Neural cell (in vitro differentiated cells): ENCODE measurements around the gene KRTAP29-1. TPM values are rescaled to one million over a fixed set of nuclear protein-coding genes. Genes with fewer than 3 reads are reported as not detected.

Experiments
- H2AFZ ChIP-seq: fragments of 200-600, 300-800 bp; sonication (generic), shearing (Covaris generic); 2 replicates; pipeline ENCODE4 v1.6.0; 2014; ENCODE audit warnings: low read depth, mild to moderate bottlenecking, antibody characterized with exemption, low read length, moderate library complexity
- H3F3A ChIP-seq: fragments of 200-600 bp; shearing (Covaris generic); 2 replicates; pipeline ENCODE4 v1.6.1; 2016; ENCODE audit warnings: mild to moderate bottlenecking, moderate library complexity, mixed read lengths, antibody characterized with exemption, low read length; ENCODE audit not compliant: insufficient read depth, poor library complexity, severe bottlenecking
- H3K27ac ChIP-seq: fragments of 200-600, 300-800 bp; sonication (generic), shearing (Covaris generic); 2 replicates; pipeline ENCODE4 v1.5.1; 2014; ENCODE audit warnings: mild to moderate bottlenecking, low read length, moderate library complexity
- H3K27me3 ChIP-seq: fragments of 300-800, 200-600 bp; sonication (generic), shearing (Covaris generic); 2 replicates; pipeline ENCODE4 v1.6.0; 2014; ENCODE audit warnings: mild to moderate bottlenecking, low read depth, low read length, moderate library complexity; ENCODE audit not compliant: insufficient read depth
- H3K36me3 ChIP-seq: fragments of 300-800, 200-600 bp; sonication (generic), shearing (Covaris generic); 2 replicates; pipeline ENCODE4 v1.5.1; 2014; ENCODE audit warnings: mild to moderate bottlenecking, antibody characterized with exemption, low read length, moderate library complexity; ENCODE audit not compliant: insufficient read depth
- H3K4me2 ChIP-seq: fragments of 300-800, 200-600 bp; sonication (generic), shearing (Covaris generic); 2 replicates; pipeline ENCODE4 v1.6.0; 2014; ENCODE audit warnings: mild to moderate bottlenecking, low read length
- H3K4me3 ChIP-seq: fragments of 300-800, 200-600 bp; sonication (generic), shearing (Covaris generic); 2 replicates; pipeline ENCODE4 v1.5.1; 2014; ENCODE audit warnings: mild to moderate bottlenecking, low read length, moderate library complexity
- H3K79me2 ChIP-seq: fragments of 200-600 bp; shearing (Covaris generic); replicated peaks from 2 replicates; pipeline ENCODE4 v1.6.0; 2014; ENCODE audit warnings: mild to moderate bottlenecking, low read length, moderate library complexity; ENCODE audit not compliant: insufficient read depth
- H3K9ac ChIP-seq: fragments of 300-800, 200-600 bp; sonication (generic), shearing (Covaris generic); 2 replicates; pipeline ENCODE4 v1.6.1; 2016; ENCODE audit warnings: mild to moderate bottlenecking, low read length, mixed read lengths
- H3K9me2 ChIP-seq: fragments of 200-600 bp; shearing (Covaris generic); 2 replicates; pipeline ENCODE4 v1.6.1; 2016; ENCODE audit warnings: mild to moderate bottlenecking, low read length, mixed read lengths; ENCODE audit not compliant: insufficient read depth
- H3K9me3 ChIP-seq: fragments of 200-600, 300-800 bp; sonication (generic), shearing (Covaris generic); 2 replicates; pipeline ENCODE4 v1.6.1; 2016; ENCODE audit warnings: mild to moderate bottlenecking, mixed run types, low read length, moderate library complexity, mixed read lengths
- H4K20me1 ChIP-seq: fragments of 200-600 bp; shearing (Covaris generic); 2 replicates; pipeline ENCODE4 v1.6.1; 2016; ENCODE audit warnings: mild to moderate bottlenecking, mixed run types; ENCODE audit not compliant: insufficient read depth
- CTCF ChIP-seq: fragments of 450-650 bp; IDR thresholded peaks from 2 replicates; pipeline ENCODE4 v1.5.1; 2014; ENCODE audit warnings: antibody characterized with exemption, mild to moderate bottlenecking, moderate library complexity; ENCODE audit not compliant: poor library complexity, severe bottlenecking
- EP300 ChIP-seq: fragments of 450-650 bp; conservative IDR thresholded peaks from 2 replicates; pipeline ENCODE4 v1.6.1; 2014; ENCODE audit warnings: antibody characterized with exemption, mild to moderate bottlenecking, moderate library complexity; ENCODE audit not compliant: poor library complexity, severe bottlenecking
- EZH2 ChIP-seq: fragments of 200-600, 300-800 bp; shearing (Covaris generic), sonication (generic); IDR thresholded peaks from 2 replicates; pipeline ENCODE4 v1.6.1; 2014; ENCODE audit warnings: antibody characterized with exemption, low read length, borderline replicate concordance, mild to moderate bottlenecking; ENCODE audit not compliant: insufficient read depth, poor library complexity, severe bottlenecking
- MXI1 ChIP-seq: fragments of 450-650 bp; conservative IDR thresholded peaks from 2 replicates; pipeline ENCODE4 v1.6.1; 2014; ENCODE audit warnings: antibody characterized with exemption, mild to moderate bottlenecking; ENCODE audit not compliant: poor library complexity, severe bottlenecking
- POLR2AphosphoS5 ChIP-seq: IDR thresholded peaks from 2 replicates; pipeline ENCODE4 v1.6.1; 2012
- RAD21 ChIP-seq: fragments of 450-650 bp; conservative IDR thresholded peaks from 2 replicates; pipeline ENCODE4 v1.6.1; 2014; ENCODE audit warnings: antibody characterized with exemption, mild to moderate bottlenecking, moderate library complexity
- REST ChIP-seq: IDR thresholded peaks from 2 replicates; pipeline ENCODE4 v1.6.1; 2012; ENCODE audit warnings: borderline replicate concordance
- SMC3 ChIP-seq: fragments of 450-650 bp; conservative IDR thresholded peaks from 2 replicates; pipeline ENCODE4 v1.6.1; 2014; ENCODE audit warnings: antibody characterized with exemption, mild to moderate bottlenecking, moderate library complexity; ENCODE audit not compliant: poor library complexity
- TAF1 ChIP-seq: IDR thresholded peaks from 2 replicates; pipeline ENCODE4 v1.6.1; 2012; ENCODE audit warnings: low read depth
- polyA plus RNA-seq: library from polyadenylated mRNA; depleted of rRNA; stranded (reverse); fragments of >200 nt; gene quantifications from 2 replicates; pipeline ENCODE4 v1.2.3, GENCODE V29; 2014

Gene KRTAP29-1
- polyA plus RNA-seq, 1 donor from 2014 or later: not detected

GRCh38 chr17:41338961-41339485 is 36.4 kb upstream of the KRTAP29-1 start:
- Histone ChIP-seq H3K79me2 (no peaks in the 10 kb centered on the region), H3K4me3 (no peak overlapping the region), H3K27ac (no peak overlapping the region), H3F3A (no peaks in the 10 kb centered on the region), H3K36me3 (no peaks in the 10 kb centered on the region), H3K27me3 (no peaks in the 10 kb centered on the region), H4K20me1 (no peaks in the 10 kb centered on the region), H3K9me3 (no peaks in the 10 kb centered on the region), H3K9ac (no peak overlapping the region), H2AFZ (no peak overlapping the region), H3K9me2 (no peaks in the 10 kb centered on the region), H3K4me2 (no peak overlapping the region)
- TF ChIP-seq POLR2AphosphoS5 (no peak), EP300 (no peak), EZH2 (no peak), MXI1 (no peak), CTCF (no peak), RAD21 (no peak), REST (no peak), SMC3 (no peak), TAF1 (no peak)

- no peaks in the 10 kb centered on the region for H3K36me3 ChIP-seq
- H3F3A ChIP-seq: no peaks in the 10 kb centered on the region
- no peak for TF ChIP-seq EZH2
- TF ChIP-seq RAD21: no peak
- TF ChIP-seq POLR2AphosphoS5: no peak
- TF ChIP-seq MXI1: no peak
- no peak for TF ChIP-seq REST
- no peaks in the 10 kb centered on the region for H4K20me1 ChIP-seq
- H3K27me3 ChIP-seq: no peaks in the 10 kb centered on the region
- no peak overlapping the region for H3K9ac ChIP-seq
- H3K27ac ChIP-seq: no peak overlapping the region
- H3K9me2 ChIP-seq: no peaks in the 10 kb centered on the region
- no peaks in the 10 kb centered on the region for H3K79me2 ChIP-seq
- H3K4me2 ChIP-seq: no peak overlapping the region
- no peak overlapping the region for H3K4me3 ChIP-seq
- H3K9me3 ChIP-seq: no peaks in the 10 kb centered on the region
- no peak overlapping the region for H2AFZ ChIP-seq
Observed at GRCh38 chr17:41335747-41336146, 33.1 kb upstream of the KRTAP29-1 start.
